Brain microvascular endothelial cell (primary cell): ENCODE results near the gene ZDHHC24.

Source experiments
- DNase-seq: peaks from one replicate; pipeline ENCODE4 v3.0.0-alpha.2; 2020
- H3K27ac ChIP-seq: fragments of 250-450 bp; sonication (Bioruptor Pico); 2 replicates; pipeline ENCODE4 v1.5.1; 2020; ENCODE audit warnings: mild to moderate bottlenecking, moderate library complexity
- H3K27me3 ChIP-seq: fragments of 250-450 bp; sonication (Bioruptor Pico); replicated peaks from 2 replicates; pipeline ENCODE4 v1.5.1; 2020; ENCODE audit warnings: mild to moderate bottlenecking
- H3K36me3 ChIP-seq: fragments of 250-450 bp; sonication (Bioruptor Pico); replicated peaks from 2 replicates; pipeline ENCODE4 v1.5.1; 2020; ENCODE audit warnings: mild to moderate bottlenecking
- H3K4me3 ChIP-seq: 2 replicates; pipeline ENCODE4 v1.5.1; 2011; ENCODE audit warnings: low read depth, mild to moderate bottlenecking, control low read depth, low read length, moderate library complexity
- in situ Hi-C: cut with HindIII; loops from 2 replicates; pipeline ENCODE4 v1.10.0; 2017; ENCODE audit warnings: low sequenced_read_pairs, low pct_ligation_motif_present
- TF ChIP-seq, protein P1 (sequence below): IDR thresholded peaks from 2 replicates; pipeline ENCODE4 v1.5.1; 2011; ENCODE audit warnings: low read depth, mild to moderate bottlenecking, moderate library complexity, low read length, control low read depth, inconsistent platforms; ENCODE audit errors: missing control alignments

The ZDHHC24 gene

DNA sequence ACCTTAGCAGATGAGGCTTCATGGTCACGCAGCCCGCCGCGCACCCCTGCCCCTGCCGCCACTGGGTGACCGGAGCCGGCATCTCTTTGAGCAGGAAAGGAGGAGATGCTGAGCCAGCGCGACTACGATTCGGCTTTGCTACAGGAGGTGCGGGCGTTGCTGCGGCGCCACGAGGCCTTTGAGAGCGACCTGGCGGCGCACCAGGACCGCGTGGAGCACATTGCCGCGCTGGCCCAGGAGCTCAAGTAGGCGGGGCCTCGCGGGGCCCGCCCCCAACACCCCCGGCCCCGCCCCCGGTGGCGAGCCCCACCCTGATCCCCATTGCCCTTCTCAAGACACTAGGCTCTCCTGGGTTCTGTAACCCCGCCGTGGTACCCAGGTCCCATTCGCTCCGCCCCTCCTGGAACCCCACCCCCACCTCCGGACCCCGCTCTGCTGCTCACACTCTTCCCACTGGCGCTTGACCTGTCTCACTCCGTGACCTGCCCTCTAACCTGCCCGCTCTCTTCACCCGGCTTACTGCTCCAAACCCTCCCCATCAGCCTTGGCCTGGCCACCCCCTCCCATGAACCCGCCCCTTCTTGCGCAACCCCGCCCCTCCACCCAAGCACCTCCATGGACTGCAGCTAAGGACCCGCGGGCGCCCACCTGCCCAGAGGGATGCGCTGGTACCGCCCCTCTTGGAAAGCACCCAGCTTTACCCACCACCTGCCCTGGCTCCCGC, 13.5 kb upstream of the ZDHHC24 start:
- in situ Hi-C loops = no loop called here
- H3K27me3 ChIP-seq = no peaks in the 10 kb centered on the region
- no peak overlapping the region for H3K27ac ChIP-seq
- TF ChIP-seq, protein P1, sequence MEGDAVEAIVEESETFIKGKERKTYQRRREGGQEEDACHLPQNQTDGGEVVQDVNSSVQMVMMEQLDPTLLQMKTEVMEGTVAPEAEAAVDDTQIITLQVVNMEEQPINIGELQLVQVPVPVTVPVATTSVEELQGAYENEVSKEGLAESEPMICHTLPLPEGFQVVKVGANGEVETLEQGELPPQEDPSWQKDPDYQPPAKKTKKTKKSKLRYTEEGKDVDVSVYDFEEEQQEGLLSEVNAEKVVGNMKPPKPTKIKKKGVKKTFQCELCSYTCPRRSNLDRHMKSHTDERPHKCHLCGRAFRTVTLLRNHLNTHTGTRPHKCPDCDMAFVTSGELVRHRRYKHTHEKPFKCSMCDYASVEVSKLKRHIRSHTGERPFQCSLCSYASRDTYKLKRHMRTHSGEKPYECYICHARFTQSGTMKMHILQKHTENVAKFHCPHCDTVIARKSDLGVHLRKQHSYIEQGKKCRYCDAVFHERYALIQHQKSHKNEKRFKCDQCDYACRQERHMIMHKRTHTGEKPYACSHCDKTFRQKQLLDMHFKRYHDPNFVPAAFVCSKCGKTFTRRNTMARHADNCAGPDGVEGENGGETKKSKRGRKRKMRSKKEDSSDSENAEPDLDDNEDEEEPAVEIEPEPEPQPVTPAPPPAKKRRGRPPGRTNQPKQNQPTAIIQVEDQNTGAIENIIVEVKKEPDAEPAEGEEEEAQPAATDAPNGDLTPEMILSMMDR = no peak
- H3K36me3 ChIP-seq = no peaks in the 10 kb centered on the region
- no peak for DNase-seq
- no peak overlapping the region for H3K4me3 ChIP-seq

DNA sequence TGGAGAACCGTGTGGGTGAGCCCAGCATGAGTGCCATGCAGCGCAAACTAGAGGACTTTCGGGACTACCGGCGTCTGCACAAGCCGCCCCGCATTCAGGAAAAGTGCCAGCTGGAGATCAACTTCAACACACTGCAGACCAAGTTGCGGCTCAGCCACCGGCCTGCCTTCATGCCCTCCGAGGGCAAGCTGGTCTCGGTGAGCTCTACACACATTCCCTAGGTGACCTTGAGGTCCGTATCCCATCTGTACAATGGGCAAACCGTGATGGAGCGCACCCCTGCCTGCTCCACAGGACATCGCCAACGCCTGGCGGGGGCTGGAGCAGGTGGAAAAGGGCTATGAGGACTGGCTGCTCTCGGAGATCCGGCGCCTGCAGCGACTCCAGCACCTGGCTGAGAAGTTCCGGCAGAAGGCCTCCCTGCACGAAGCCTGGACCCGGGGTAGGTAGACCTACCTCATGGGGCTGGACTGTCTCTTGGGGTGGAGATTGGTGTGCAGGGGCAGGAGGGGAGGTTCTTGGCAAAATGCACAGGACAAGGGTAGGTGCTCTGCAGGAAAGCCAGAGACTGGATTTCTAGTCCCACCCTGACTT, 12.0 kb upstream of the ZDHHC24 start:
- no peak for DNase-seq
- Histone ChIP-seq H3K4me3 (no peak overlapping the region), H3K27me3 (no peaks in the 10 kb centered on the region), H3K36me3 (no peaks in the 10 kb centered on the region), H3K27ac (no peak overlapping the region)
- in situ Hi-C loops = no loop called here
- TF ChIP-seq, protein P1 = no peak

DNA sequence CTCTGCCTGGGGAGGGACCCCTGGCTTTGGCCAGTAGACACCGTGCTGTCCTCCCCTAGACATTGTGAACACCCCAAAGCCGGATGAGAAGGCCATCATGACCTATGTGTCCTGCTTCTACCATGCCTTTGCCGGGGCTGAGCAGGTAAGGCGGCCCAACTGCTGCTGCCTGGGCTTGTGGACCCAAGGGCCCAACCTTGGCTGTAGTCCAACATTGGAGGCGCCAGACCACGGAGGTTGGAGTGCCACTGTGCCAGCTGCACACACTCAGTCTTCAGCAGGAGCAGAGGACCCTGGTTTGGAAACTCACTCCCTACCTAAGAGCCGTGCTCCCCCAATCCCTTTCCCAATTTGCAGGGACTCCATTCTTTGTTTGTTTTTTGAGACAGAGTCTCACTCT, 10.2 kb upstream of the ZDHHC24 start:
- H3K36me3 ChIP-seq = no peaks in the 10 kb centered on the region
- in situ Hi-C loops = no loop called here
- no peak overlapping the region for H3K27ac ChIP-seq
- TF ChIP-seq, protein P1 = no peak
- DNase-seq = no peak
- H3K4me3 ChIP-seq = no peak overlapping the region
- H3K27me3 ChIP-seq = no peaks in the 10 kb centered on the region

DNA sequence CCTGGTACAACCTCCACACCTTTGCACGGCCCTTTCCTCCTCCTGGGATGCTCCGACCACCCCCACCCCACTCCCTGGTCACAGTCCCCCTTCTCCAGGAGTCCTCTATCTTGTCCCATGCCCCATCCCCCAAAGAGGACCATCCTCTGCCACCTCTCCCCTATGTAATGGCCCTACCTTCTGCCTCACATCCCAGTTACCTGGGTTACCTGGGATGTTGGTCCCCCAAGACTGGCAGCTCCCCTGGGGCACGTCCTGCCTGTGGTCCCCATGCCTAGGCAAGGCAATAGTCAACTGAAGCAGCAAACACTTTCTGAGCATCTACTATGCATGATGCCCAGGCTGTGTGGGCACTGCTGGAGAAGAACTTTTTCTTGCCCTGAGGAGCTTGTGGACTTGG, 9.6 kb upstream of the ZDHHC24 start:
- Histone ChIP-seq H3K27ac (no peak overlapping the region), H3K27me3 (no peaks in the 10 kb centered on the region), H3K4me3 (no peak overlapping the region), H3K36me3 (no peaks in the 10 kb centered on the region)
- TF ChIP-seq, protein P1 = no peak
- DNase-seq = no peak
- in situ Hi-C loops = no loop called here

DNA sequence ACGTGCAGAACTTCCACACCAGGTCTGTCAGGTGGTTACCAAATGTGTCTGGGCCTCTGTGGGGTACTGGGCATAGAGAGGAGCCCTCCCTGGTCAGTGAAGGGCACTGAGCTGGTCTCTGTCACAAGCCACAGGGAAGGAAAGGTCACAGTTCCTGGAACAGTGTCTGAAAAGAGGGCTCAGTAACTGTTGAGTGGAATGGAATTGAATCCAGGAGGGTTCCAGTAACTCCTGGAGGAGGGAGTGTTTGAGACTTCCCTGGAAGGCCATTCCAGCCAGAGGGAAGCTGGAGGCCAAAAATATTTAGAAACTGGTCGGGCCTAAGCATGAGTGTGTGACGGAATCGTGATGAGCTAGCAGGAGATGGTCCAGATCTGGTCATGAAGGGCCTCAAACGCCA, 8.8 kb upstream of the ZDHHC24 start:
- Histone ChIP-seq H3K36me3 (no peaks in the 10 kb centered on the region), H3K4me3 (no peak overlapping the region), H3K27me3 (no peaks in the 10 kb centered on the region), H3K27ac (no peak overlapping the region)
- DNase-seq = no peak
- in situ Hi-C loops = no loop called here
- TF ChIP-seq, protein P1 = no peak

DNA sequence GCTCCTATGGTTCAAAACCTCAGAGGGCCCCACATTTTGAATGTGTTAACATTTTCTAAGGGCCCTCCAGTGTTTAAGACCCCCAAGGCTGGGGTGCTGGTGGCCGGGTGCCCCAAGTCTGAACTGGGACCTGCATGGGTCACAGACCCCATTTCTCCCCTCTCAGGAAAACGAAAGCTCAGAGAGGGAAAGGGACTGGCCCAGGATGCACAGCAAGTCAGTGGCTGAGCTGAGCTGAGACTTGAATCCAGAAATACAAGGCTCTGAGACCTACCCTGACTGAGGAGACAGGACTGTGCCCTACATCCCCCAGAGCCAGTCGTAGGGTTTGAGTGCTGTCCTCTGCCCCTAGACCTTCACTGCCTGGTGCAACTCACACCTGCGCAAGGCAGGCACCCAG, 5.0 kb upstream of the ZDHHC24 start:
- in situ Hi-C loops = no loop called here
- TF ChIP-seq, protein P1 = no peak
- H3K27ac ChIP-seq = no peak overlapping the region

More for the DNA sequence above, 5.0 kb upstream of the ZDHHC24 start:
- Histone ChIP-seq H3K27me3 (no peaks in the 10 kb centered on the region), H3K36me3 (no peaks in the 10 kb centered on the region), H3K4me3 (no peak overlapping the region)
- no peak for DNase-seq
